ENCODE measurements around the gene RBP2. TPM values are rescaled to one million over a fixed set of nuclear protein-coding genes. Genes with fewer than 3 reads are reported as not detected.

RBP2 gene
- total RNA-seq (1 to 10 TPM in 1 of 2 donors, not detected in 1; 1.1 TPM), polyA plus RNA-seq (1 to 10 TPM in 1 of 2 donors, under 1 TPM in 1; 0.33 to 1.3 TPM)
- long read RNA-seq, donor 1: 0 reads
- long read RNA-seq, donor 2, partial matches to known transcripts: 0 of 1 reads
- long read RNA-seq, donor 2, other reads (novel, unspliced or antisense): 0 of 1 reads
- long read RNA-seq, donor 3, partial matches to known transcripts: 0 of 1 reads
- long read RNA-seq, donor 3, other reads (novel, unspliced or antisense): 0 of 1 reads
- long read RNA-seq, donor 4: 0 reads
- long read RNA-seq, donor 5: 0 reads

DNA sequence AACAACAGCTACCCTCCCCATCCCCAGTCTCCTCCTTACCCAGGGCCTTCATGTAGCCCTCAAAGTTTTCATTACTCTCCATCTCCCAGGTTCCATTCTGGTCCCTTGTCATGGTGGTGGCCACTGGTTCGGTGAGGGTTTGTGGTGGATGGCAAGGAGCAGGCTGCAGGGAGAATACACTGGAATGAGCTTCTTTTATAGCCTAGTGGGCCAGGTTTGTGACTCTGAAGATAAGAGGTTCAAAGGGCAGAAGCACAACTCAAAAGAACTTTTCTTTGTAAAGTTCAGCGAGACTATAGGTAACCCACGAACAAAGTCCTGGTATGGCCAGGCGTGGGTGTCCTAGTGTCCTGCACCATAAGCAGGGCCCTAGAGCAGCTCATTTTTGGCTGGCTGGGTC, at the start of gene RBP2:
Gene RBP2, minus strand, starts transcription at position 169 of the 400 bp plus-strand sequence. Its CDS starts 57 bp downstream, at position 112.
- DNase-seq (no peak), ATAC-seq (ENCODE audit: insufficient read depth, low FRiP score) (no peak)
- TF ChIP-seq, protein P1, sequence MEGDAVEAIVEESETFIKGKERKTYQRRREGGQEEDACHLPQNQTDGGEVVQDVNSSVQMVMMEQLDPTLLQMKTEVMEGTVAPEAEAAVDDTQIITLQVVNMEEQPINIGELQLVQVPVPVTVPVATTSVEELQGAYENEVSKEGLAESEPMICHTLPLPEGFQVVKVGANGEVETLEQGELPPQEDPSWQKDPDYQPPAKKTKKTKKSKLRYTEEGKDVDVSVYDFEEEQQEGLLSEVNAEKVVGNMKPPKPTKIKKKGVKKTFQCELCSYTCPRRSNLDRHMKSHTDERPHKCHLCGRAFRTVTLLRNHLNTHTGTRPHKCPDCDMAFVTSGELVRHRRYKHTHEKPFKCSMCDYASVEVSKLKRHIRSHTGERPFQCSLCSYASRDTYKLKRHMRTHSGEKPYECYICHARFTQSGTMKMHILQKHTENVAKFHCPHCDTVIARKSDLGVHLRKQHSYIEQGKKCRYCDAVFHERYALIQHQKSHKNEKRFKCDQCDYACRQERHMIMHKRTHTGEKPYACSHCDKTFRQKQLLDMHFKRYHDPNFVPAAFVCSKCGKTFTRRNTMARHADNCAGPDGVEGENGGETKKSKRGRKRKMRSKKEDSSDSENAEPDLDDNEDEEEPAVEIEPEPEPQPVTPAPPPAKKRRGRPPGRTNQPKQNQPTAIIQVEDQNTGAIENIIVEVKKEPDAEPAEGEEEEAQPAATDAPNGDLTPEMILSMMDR (IDR thresholded peaks at IDR 0.05; ENCODE audit: control extremely low read depth, extremely low read depth): no peak
- Histone ChIP-seq H3K9ac (ENCODE audit: insufficient read depth in 1 of 2, low read length in 2 of 2) (no peak within 1 kb of the TSS), H3K27ac (ENCODE audit: low read depth in 1 of 2, low read length in 1 of 2) (no peak within 1 kb of the TSS), H3K4me1 (ENCODE audit: control insufficient read depth in 5 of 5, insufficient read depth in 5 of 5, low read length in 5 of 5) (peaks cover 0 to 6% (median 0%) of the 10 kb centered on the region in 5 donors), H3K9me3 (ENCODE audit: control insufficient read depth in 4 of 4, insufficient read depth in 3 of 4, low read length in 3 of 4) (no peaks in the 10 kb centered on the region), H3K36me3 (ENCODE audit: control insufficient read depth in 4 of 4, insufficient read depth in 4 of 4, low read length in 4 of 4) (no peaks in the 10 kb centered on the region), H3K27me3 (ENCODE audit: control insufficient read depth in 3 of 3, insufficient read depth in 3 of 3, low read length in 2 of 3) (no peaks in the 10 kb centered on the region), H3K4me3 (no peak within 1 kb of the TSS)
- WGBS, 2 donors: 97 to 98% methylated on average over 4 of the region's 4 CpGs

DNA sequence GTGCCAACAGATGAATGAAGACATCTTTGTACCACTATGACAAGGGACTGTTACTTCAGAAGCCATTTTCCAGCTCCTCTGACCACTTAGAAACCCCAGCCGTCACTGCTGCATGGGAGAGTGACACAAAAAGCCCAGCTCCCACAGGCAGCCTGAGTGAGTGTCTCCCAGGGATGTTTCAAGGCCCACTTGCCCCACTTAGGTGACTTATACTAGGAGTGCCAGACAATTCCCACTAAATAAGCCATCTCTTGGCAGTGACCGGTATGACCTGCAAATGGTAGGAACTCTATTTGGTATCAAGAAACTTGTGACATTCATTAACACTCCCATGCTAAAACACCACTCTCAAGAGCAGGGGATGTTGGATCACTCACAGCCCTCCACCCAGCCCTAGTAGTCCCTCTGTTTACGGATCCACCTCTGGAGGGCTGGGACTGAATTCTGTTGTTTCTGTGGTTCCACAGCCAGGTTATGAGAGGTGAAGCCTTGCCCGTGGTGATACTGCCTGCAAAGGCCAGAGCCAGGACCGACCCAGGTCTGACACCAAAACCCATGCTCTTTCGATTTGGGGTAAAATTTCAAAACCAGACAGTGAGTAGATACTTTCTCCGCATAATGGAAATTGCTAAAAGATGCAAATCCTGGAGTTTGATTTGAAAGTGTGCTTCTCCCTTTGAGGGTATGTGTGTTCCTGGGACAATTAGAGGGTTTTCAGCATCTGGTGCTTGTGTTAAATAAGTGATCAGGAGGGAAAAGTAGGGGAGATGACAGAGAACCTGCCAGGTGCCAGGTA, 48.7 kb upstream of the RBP2 start:
- DNase-seq (no peak), ATAC-seq (ENCODE audit: insufficient read depth, low FRiP score) (no peak)
- H3K4me1 ChIP-seq (ENCODE audit: control insufficient read depth in 5 of 5, insufficient read depth in 5 of 5, low read length in 5 of 5): peaks cover 0 to 1% (median 0%) of the 10 kb centered on the region in 5 donors
- no peaks in the 10 kb centered on the region for H3K27me3 ChIP-seq (ENCODE audit: control insufficient read depth in 3 of 3, insufficient read depth in 3 of 3, low read length in 2 of 3)
- TF ChIP-seq, protein P1 (IDR thresholded peaks at IDR 0.05; ENCODE audit: control extremely low read depth, extremely low read depth): no peak
- H3K4me3 ChIP-seq: no peak overlapping the region
- H3K27ac ChIP-seq (ENCODE audit: low read depth in 1 of 2, low read length in 1 of 2): no peak overlapping the region
- no peak overlapping the region for H3K9ac ChIP-seq (ENCODE audit: insufficient read depth in 1 of 2, low read length in 2 of 2)
- peaks cover 0 to 23% (median 11%) of the 10 kb centered on the region in 4 donors for H3K36me3 ChIP-seq (ENCODE audit: control insufficient read depth in 4 of 4, insufficient read depth in 4 of 4, low read length in 4 of 4)
- H3K9me3 ChIP-seq (ENCODE audit: control insufficient read depth in 4 of 4, insufficient read depth in 3 of 4, low read length in 3 of 4): no peaks in the 10 kb centered on the region
- WGBS, 2 donors: 95% methylated on average over 7 of the region's 7 CpGs

DNA sequence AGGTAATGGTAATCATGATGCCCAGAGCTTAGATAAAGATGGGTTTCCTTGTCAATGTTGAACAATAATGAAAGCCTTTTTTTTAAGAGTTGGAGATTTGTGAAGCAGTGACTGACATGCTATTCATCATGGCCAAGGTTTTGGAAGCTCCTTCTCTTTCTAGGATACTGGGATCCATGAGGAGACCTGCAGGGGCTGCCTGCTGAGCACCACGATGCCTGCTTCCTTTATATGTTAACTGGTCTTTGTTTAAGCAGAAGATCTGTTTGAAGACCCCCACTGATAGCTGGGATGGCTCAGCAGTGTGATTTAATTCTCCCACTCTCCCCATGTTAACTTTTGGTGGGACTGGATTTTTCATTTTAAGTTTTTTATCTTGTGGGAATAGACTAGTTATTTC, 47.4 kb upstream of the RBP2 start:
- TF ChIP-seq, protein P1 (IDR thresholded peaks at IDR 0.05; ENCODE audit: control extremely low read depth, extremely low read depth): no peak
- Histone ChIP-seq H3K27me3 (ENCODE audit: control insufficient read depth in 3 of 3, insufficient read depth in 3 of 3, low read length in 2 of 3) (no peaks in the 10 kb centered on the region), H3K9ac (ENCODE audit: insufficient read depth in 1 of 2, low read length in 2 of 2) (no peak overlapping the region), H3K36me3 (ENCODE audit: control insufficient read depth in 4 of 4, insufficient read depth in 4 of 4, low read length in 4 of 4) (peaks cover 0 to 29% (median 10%) of the 10 kb centered on the region in 4 donors), H3K4me3 (no peak overlapping the region), H3K4me1 (ENCODE audit: control insufficient read depth in 5 of 5, insufficient read depth in 5 of 5, low read length in 5 of 5) (peaks cover 0 to 14% (median 0%) of the 10 kb centered on the region in 5 donors), H3K9me3 (ENCODE audit: control insufficient read depth in 4 of 4, insufficient read depth in 3 of 4, low read length in 3 of 4) (no peaks in the 10 kb centered on the region), H3K27ac (ENCODE audit: low read depth in 1 of 2, low read length in 1 of 2) (no peak overlapping the region)
- 77 to 79% methylated on average over 1 of the region's 1 CpG for WGBS, 2 donors
- no peak for DNase-seq
- no peak for ATAC-seq (ENCODE audit: insufficient read depth, low FRiP score)
